DMS53 treated with DMSO at 0.1 percent for 48 hours (cell line): ENCODE measurements around the gene B3GLCT.
A peak's percentile ranks its signal among the peaks of the same experiment; 100 is the strongest.
"Not testable (repeated sequence)": the region's sequence is repeated elsewhere in the genome, so short reads cannot be mapped to it uniquely, and the experiment has no call there.

ENCODE experiments used
- DNase-seq: peaks from one replicate; lab custom pipeline; 2025; ENCODE audit not compliant: unreplicated experiment; lab: John Stamatoyannopoulos, UW

B3GLCT gene

GRCh38 chr13:31182987-31183386 lies 16.8 kb upstream of the B3GLCT start:
- DNase-seq = no peak

- no peak for DNase-seq
Observed at GRCh38 chr13:31184451-31184850, 15.3 kb upstream of the B3GLCT start.

DNA sequence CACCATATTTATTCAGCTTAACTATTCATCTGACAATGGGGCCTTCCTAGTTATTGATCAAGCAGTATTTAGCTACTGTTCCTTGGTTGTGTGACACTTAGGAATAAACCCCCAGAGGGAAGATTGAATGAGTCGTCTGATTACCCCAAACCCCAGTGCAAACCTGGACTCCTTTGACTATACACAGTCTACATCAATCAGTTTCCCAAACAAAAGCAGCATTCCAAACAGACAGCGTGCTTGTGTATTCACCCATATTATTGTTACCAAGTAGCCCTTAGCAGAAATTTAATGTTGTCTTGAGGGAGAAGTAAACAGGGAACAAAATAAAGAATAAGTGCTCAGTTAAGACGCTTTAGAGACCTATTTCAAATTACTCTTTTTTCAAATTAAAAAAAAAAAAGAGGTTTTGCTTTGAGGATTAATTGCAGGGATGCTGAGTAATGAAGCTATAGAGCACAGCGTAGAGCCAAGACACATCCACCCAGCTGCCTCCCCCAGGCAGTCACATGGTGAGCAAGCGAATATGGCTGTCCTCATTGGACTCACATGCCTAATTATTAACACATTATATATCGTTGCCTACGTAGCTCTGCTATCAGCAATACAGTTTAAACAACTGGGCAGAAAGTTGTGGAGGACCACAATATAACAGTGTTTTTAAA lies 14.7 kb upstream of the B3GLCT start:
- DNase-seq = no peak

DNA sequence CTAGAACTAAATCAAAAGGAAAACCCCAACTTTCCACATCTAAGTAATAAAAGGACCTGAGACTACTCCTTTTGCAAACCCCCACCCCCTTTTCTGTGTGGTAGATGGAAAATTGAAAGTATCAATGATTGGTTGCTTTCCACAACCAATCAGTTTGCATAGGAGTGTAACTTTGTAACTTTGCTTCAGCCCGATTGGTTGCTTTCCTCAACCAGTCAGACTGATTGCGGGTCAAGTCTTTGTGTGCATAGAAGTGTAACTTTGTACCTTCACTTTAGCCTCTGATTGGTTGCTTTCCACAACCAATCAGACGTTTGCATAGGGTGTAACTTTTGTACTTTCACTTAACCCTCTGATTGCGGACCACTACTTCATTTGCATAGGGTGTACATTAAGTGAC lies 8.0 kb upstream of the B3GLCT start:
- no peak for DNase-seq

- no peak for DNase-seq
Observed at GRCh38 chr13:31192306-31192705, 7.5 kb upstream of the B3GLCT start.

DNA sequence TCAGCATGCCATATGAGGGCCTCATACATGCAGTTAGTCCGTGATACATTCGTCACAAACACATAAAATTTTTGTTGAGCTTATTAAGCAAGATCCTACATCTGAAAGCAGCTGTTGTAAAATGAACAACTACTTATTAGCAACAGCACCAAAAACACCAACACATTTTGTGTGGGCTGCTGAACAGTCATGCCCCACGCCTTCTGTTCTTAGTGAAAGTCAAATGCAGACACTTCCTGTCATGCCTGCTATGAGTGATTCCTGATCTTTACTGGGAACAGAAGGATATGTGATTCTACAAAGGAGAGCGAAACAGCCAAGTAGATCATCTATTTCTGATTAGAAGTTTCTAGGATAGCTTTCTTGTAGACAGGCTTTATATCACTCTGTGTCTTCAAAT lies 4.2 kb upstream of the B3GLCT start:
- DNase-seq = no peak

- no peak for DNase-seq
Observed at GRCh38 chr13:31196992-31197391, 2.8 kb upstream of the B3GLCT start.

DNA sequence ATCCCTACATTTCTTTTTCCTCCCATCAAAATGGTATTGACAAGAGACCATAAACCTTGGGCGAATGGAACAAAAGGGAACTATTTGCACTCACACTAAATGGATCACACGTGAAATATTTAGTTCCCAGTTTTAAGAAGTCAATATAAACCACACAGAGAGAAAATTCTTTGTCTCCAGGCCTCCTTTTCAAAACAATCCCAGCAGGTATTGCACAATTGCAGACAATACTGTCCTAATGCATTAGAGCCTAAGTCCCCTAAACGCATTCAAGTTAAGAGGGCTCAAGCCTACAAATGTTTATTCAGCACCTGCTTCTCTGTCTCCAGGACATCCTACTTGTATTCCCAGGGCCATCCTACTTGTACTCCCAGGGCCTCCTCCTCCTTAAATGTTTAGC lies 1.3 kb upstream of the B3GLCT start:
- DNase-seq = no peak

DNA sequence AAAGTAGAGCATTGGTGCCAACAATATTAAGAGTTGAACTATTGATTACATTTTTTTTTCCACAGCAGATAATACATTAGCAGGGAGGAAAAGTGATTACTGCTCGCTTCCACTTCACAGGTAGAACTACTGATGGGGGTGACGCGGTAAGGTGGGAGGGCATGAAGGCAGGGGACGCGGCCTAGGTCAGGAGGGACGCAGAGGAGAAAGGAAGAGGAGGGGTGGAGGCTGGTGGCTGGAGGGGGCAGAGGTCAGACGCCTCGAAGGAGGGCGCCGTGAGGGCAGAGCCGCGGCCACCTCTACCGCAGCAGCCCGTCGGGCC lies 287 bp upstream of the B3GLCT start:
- no peak for DNase-seq

- peak; percentile 52 for DNase-seq
Observed at GRCh38 chr13:31200637-31200971, 829 bp downstream of the B3GLCT start.

- DNase-seq = no peak
Observed at GRCh38 chr13:31201341-31202031, 1.7 kb downstream of the B3GLCT start.

DNA sequence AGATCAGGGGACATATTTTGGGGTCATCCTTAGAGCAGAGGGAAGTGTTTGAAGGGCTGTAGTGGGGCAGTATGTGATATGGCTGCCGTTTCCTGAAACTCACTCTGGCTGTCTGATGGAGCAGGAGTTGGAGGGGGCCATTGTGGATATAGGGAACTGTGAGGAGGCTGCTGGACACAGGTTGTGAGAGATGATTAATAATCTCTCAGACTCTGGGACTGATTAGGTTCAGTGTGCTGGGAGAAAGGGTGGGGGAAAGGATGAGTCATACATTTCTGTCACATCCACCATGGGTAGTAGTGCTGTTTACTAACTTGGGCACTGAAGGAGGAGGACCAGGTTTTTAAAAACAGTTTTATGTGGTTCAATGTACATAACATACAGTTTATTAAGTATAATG lies 4.8 kb downstream of the B3GLCT start:
- no peak for DNase-seq

- no peak for DNase-seq
Observed at GRCh38 chr13:31207661-31208552, 8.1 kb downstream of the B3GLCT start.

DNA sequence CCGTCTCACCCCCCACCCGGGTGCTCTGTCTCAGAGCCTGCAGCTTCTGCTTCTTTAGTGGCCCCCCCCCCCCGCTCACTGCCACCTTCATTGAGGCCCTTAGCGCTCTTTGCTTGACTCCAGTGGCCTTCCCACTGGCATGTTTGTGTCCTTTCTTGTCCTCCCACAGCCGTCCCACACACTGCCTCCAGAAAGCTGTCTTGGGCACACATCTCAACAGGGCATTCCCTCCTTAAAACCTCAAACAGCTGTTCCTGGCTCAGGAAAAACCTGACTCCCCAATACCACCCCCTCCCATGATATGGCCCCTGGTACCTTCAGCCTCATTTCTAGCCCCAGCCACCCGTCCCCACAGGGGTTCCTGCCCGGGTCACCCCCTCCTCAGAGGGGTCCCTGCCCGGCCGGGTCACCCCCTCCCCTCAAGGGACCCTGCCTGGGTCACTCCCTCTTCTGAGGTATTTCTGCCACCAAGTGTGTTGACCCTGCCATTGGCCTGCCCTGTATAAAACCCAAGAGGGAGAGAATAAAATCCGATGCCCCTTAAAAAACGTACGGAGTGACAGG lies 8.9 kb downstream of the B3GLCT start:
- DNase-seq = no peak

DNA sequence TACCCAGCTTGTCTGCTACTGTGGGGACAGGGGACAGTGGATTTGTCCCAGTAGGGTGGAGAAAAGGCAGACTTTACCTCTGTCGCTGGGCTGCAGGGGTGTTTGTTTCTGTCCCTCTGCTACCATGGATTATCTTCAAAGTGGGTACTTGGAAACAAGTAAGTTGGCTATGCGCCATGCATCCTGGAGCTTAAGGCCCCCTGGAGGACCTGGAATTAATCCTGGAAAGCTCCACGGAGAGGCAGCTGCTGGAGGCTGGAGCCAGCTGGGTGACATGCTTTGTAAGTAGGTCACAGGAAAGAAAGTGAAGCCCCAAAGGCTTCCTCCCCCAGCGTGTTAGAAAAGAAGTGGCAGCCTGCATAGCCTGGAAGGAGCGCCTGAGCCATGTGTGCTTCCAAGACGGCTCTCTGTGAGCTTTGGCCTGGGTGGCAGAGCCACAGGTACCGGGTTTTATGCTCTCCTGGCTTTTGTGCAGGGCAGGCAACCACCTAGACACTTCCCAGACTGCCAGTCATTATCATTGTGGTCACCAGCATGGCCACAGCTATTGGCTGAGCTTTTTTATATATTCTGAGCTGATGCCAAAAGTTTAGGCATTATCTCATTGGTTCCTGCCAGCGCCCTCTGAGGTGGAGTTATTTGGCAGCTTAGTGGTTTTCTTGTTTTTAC lies 9.5 kb downstream of the B3GLCT start:
- DNase-seq = no peak

GRCh38 chr13:31209841-31210210 lies 10.1 kb downstream of the B3GLCT start:
- no peak for DNase-seq

DNA sequence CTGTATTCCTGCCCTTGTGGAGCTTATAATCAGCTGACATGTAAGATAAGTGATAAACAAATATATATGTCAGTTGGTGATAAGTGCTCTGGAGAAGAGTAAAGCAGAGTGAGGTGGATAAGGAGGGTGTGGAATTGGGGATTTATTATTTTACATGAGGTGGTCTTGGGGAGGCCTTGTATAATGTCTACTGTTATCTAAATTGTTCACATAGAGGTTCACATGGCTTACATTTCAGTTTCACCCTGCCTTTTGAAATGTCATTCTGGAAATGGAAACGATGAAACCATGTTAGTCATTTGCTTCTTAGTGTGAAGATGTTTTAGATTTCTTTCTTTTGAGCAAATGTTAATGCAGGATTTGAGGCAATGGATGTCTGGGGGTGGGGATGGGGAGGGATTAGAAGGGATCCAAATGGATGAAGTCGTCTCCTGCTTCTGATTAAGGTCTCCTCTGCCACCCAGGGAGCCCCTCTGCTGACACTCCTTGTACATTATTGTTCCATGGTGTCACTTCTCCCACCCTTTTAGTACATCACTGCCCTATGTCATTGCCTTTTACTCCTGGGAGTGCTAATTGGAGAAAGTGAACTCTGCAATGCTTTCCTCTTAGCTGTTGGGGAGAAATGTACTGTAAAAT lies 14.0 kb downstream of the B3GLCT start:
- no peak for DNase-seq

DNA sequence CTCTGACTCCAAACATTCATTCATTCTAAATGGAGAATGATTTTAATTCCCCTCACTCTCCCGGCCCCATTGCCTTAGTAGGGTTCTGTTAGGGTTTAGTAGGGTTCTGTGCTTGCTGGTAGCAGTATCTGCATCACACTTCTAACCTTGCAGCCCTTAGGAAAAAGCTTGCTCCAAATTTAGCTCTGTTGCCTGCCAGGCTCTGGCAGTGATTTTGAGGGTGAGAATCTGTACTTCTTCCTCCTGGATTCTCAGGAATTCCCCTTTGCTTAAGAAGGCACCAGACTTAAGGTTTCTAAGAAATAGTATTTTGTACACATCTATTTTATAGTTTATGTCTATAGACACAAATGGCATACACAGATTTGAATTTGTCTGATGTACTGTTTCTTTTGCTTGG lies 14.7 kb downstream of the B3GLCT start:
- no peak for DNase-seq

DNA sequence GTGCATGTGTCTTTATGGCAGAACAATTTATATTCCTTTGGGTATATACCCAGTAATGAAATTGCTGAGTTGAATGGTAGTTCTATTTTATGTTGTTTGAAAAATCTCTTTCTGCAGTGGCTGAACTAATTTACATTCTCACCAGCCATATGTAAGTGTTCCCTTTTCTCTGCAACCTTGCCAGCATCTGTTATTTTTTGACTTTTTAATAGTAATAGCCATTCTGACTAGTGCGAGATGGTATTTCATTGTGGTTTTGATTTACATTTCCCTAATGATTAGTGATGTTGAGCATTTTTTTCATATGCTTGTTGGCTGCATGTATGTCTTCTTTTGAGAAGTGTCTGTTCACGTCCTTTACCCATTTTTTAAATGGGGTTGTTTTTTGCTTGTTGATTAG lies 17.1 kb downstream of the B3GLCT start:
- DNase-seq = not testable (repeated sequence)

- no peak for DNase-seq
Observed at GRCh38 chr13:31219909-31220598, 20.3 kb downstream of the B3GLCT start.
